Esophagus squamous epithelium (tissue), 4 donors: Measurements from ENCODE around the gene COL4A2.
"Not testable (repeated sequence)": the region's sequence is repeated elsewhere in the genome, so short reads cannot be mapped to it uniquely, and the experiment has no call there.

Experiments
- CTCF ChIP-seq, 6 experiments: fragments of 450-650 bp in 4 of 6; fragments of 200-600 bp in 2 of 6; sonication (generic) in 2 of 6; IDR thresholded peaks; one replicate each; pipeline ENCODE4 v1.5.1; 2016 to 2019; ENCODE audit warnings: antibody characterized with exemption in 6 of 6, mild to moderate bottlenecking in 4 of 6, moderate library complexity in 4 of 6
- POLR2A ChIP-seq, 4 donors: fragments of 450-650 bp; IDR thresholded peaks; one replicate each; pipeline ENCODE4 v1.6.1; 2017; ENCODE audit warnings: antibody characterized with exemption in 4 of 4, mild to moderate bottlenecking in 4 of 4, moderate library complexity in 3 of 4

GRCh38 chr13:110313261-110313660 is 6.2 kb downstream of the COL4A2 start:
- not testable (repeated sequence) for TF ChIP-seq POLR2A, CTCF (IDR thresholded peaks at IDR 0.05)
